Activated CD4-positive, CD25-positive, alpha-beta regulatory T cell treated with anti-CD3 and anti-CD28 coated beads, Interleukin-2, amount 50 U/mL, for 16 hours (primary cell): ENCODE results near the gene ZDHHC12.
"Not testable (repeated sequence)": the region's sequence is repeated elsewhere in the genome, so short reads cannot be mapped to it uniquely, and the experiment has no call there.

ENCODE experiments used
- DNase-seq: peaks from one replicate; pipeline ENCODE4 v3.0.0-alpha.2; 2020; ENCODE audit warnings: low read depth, low spot score

ZDHHC12 gene

DNA sequence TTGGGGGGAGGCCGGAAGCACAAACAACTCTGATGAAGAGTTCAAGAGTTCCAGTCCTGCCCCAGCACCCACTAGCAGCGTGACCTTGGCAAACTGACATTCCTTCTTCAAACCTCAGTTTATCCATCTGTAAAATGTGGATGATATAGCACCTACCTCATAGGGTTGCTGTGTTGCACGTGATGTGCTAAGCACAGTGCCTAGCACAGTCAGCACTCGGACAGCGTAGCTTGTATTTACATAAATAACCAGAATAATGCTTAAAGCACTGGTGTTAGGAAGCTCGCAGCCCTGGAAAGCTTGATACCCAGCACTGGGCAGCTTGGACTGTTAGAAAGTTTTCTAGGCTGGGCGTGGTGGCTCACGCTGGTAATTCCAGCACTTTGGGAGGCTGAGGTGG lies 16.5 kb downstream of the ZDHHC12 start:
- no peak for DNase-seq

DNA sequence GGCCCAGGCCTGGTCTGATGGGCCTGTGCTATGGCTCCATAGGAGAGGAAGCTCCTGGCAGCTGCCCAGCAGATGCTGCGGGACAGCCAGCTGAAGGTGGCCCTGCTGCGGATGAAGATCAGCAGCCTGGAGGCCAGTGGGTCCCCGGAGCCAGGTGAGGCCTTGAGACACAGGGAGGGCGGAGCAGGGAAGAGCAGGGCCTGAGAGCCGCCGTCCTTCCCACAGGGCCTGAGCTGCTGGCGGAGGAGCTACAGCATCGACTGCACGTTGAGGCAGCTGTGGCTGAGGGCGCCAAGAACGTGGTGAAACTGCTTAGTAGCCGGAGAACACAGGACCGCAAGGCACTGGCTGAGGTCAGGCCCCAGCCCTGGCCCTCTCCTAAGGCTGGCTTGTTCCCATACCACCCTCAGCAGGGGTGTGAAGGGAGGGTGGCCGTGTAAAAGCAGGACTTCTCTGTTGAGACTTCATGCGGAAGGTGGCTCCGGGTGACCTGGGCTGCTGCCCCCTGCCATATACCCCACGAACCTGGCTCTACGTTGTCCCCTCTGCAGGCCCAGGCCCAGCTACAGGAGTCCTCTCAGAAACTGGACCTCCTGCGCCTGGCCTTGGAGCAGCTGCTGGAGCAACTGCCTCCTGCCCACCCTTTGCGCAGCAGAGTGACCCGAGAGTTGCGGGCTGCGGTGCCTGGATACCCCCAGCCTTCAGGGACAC lies 17.1 kb downstream of the ZDHHC12 start:
- no peak for DNase-seq

DNA sequence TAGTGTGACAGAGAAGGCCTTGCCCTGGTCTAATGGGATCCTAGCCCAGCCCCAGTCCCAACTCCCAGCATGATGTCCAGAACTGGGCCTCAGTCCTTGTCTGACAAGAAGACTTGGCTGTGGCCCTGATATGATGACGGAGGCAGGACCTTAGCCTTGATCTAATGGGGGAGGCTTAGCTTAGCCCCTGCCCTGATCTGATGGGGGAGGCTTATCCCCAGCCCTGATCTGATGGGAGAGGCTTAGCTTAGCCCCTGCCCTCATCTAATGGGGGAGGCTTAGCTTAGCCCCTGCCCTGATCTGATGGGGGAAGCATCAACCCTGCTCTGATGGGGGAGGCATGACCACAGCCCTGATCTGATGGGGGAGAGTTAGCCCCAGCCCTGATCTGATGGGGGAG lies 17.9 kb downstream of the ZDHHC12 start:
- DNase-seq = no peak

DNA sequence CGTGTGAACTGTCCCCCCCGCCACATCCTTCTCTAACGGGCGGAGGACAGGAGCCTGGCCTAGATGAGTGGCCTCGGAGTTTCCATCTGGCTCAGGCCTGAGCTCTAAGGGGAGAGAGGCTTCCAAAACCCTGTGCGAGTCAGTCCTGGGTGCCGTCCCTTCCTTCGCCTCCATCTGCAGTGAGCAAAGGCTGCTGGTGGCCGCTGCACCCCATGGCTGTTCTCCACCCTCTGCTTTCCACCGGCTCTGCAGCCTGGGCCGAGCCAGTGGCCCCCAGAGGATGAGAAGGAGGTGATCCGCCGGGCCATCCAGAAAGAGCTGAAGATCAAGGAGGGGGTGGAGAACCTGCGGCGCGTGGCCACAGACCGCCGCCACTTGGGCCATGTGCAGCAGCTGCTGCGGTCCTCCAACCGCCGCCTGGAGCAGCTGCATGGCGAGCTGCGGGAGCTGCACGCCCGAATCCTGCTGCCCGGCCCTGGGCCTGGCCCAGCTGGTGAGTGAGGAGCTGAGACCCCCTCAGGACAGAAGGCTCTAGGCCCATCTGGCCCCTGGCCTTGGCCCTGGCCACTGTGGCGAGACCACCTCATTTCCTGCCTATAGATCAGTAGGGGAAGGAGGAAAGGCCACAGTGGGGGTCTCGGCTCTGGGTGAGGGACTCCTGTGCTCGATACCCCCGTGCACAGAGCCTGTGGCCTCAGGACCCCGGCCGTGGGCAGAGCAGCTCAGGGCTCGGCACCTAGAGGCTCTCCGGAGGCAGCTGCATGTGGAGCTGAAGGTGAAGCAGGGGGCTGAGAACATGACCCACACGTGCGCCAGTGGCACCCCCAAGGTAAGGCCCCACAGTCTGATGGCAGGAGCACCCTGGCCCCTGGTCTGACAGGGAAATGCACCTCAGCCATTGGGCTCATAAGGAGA lies 18.6 kb downstream of the ZDHHC12 start:
- no peak for DNase-seq

DNA sequence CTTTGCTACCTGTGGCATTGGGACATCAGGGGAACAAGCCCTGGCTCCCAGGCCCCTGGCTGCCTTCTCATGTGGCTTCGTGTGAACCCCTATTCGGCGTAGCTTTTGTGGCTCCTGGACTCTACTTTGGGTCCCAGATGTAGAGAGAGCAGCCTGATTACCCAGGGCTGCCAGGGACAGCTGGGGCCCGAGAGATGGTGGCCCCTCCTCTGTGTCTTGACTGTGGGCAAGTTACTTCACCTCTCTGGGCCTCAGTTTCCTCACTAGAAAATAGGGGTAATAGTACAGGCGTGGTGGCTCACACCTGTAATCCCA lies 19.6 kb downstream of the ZDHHC12 start:
- no peak for DNase-seq

DNA sequence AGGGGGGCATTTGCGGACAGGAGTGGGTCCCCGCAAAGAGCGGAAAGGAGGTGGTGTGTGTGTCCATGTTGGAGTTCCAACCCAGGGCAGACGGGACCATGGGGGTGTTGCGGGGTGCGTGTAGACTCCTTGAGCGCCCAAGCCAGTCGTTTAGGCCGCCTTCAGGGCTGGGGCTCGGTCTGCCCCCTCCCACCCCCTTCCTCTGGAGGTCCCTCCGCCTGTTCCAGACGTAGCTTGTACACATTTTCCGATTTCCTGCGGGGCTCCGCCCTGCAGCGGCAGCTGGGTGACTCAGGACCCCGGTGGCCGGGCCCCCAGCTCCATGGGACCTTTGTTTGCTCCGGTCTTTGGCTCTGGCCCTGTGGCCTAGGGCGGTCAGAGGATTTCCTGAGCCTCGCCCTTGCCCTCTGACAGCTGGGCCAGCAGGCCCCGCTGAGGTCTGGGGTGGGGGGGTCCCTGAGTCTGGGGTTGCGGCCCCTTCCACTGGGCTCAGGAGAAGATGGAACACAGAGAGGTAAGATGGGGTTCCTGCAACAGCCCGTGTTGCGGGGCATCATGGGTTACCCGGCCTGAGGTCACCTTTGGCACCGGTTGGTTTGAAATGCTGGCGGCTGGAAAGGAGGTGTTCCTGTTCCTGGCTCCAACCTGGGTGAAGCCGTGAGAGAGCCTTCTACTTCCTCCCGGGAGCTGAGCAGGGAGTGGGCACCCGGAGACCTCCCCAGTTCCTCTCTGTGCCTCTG lies 20.1 kb downstream of the ZDHHC12 start:
- no peak for DNase-seq

DNA sequence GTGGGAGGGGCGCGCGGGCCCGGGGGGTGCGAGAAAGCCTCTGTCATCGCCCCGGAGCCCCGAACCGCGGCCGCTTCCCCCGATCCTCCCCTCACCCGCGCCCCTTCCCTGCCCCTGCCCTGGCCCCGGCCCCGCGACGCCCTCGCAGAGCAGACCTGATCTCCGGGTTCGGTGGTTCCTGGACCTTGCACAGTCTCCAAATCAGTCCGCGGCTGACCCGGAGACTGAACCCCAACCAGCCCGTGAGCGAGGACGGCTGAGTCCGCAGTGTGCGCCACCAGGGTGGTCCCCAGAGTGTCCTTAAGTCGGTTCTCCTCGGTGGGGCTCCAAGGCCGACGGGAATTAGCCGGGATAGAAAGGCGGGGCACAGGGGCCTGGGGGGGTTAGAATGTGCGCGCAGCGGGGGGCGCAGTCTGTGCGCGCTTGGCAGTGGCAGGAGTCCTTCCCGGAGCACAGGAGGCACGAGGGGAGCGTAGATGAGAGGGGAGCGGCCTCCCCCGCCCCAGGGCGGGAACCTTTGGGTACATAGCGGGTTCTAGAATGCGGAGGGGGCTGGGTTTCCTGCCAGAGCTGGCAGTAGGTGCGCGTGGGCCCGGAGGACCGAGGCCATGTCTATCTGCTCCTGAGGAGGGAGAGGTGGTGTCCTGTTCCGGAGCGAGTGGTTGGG lies 20.8 kb downstream of the ZDHHC12 start:
- no peak for DNase-seq

DNA sequence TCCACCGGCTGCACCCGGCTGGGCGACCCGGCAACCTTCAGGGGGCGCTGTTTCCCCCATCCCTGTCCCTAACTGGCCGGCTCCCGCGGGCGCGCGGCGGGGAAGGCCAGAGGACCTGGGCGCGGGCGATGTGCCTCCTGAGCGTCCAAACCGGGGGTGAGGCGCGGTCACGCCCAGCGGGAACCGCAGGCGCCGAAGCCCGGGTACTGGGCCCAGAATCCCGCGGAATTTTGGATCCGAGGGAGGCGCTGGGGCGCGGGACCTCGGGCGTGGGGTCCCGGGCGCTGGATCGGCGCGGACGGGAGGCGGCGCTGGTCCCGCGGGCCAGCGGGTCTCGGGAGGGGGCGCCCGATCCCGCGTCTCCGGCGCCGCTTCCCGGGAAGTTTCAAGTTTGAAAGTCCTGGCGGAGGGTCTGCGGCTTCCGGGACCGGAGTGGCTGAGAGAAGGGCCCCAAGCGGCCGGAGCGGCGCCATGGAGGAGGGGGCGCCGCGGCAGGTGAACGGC lies 21.4 kb downstream of the ZDHHC12 start, which contains the start of gene PKN3:
Gene PKN3, plus strand, starts transcription at position 59 of the 504 bp plus-strand sequence. Its CDS starts 413 bp downstream, at position 472.
- peak; percentile 63 for DNase-seq

DNA sequence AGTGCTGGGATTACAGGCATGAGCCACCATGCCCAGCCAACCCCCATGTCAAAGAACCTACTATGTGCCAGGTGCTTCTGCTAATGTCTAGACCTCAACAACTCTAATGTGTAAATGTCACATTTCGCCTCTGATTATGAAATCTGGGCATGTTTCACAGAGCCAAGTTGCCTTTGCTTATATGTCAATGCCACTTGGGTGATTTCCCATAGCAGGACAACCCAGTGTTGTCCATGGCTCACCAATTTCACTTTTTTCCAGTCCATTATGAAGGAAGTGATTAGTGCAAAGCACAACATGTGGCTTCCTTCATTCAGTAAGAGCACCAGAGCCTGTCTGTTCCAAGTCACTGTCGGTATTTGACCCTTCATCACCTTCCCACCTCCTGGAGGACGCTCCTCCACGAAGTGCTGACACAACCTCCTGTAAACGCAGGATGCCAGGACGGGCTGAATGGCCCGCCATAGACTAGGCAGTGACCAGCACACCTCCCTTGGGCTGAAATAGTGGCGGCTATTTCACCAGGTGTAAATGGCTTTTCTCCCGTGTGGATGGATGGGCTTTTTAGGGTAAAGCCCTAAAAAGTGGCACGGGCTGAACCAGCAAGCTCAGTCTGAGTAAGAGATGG lies 22.6 kb downstream of the ZDHHC12 start:
- no peak for DNase-seq

DNA sequence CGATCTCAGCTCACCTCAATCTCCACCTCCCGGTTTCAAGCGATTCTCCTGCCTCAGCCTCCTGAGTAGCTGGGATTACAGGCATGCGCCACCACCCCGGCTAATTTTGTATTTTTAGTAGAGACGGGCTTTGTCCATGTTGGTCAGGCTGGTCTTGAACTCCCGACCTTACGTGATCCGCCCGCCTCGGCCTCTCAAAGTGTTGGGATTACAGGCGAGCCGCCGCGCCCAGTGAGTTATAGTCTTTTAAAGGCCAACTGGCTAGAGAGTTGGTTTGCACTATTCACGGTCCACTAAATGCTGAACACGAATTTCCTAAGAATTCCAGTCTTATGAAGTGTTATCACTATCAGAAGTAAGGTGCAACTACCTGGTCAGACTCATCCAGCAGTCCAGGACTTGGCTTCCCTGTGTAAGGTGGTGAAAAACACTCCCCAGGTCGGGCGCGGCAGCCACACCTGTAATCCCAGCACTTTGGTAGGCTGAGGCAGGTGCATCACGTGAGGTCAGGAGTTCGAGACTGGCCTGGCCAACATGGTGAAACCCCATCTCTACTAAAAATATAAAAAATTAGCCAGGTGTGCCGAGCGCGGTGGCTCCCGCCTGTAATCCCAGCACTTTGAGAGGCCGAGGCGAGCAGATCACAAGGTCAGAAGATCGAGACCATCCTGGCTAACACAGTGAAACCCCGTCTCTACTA lies 24.7 kb downstream of the ZDHHC12 start:
- DNase-seq = not testable (repeated sequence)

DNA sequence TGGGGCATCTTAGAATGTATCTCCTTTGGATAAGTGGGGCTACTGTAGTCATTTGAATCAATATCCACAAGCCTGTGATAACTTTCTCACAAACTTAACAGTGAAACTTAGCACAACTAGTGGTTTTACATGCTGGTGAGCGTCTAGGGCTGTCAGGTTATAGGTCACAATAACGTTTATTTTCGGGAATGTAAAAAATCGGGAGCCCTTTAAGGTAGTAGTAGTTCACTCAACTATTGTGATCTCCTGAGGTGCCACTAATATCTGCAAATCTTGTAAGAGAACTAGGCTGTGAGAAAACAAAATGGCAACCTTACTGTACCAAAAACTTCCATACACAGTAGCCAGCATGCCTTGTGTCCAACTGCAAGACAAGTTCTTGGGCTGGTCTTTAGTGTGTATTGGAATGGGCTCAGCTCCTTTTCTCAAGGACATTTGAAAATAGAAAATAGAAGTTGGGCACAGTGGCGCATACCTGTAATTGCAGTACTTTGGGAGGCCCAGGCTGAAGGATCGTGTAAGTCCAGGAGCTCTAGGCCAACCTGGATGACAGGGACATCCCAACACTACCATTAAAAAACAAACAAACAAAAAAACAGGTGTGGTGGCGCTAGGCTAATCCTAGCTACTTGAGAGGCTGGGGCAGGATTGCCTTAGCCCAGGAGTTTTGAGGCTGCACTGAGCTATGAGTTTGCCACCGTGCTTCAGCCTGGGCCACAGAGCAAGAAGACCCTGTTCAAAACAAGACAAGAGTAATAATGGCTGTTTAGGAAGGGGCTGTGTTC lies 26.8 kb downstream of the ZDHHC12 start:
- DNase-seq = no peak

DNA sequence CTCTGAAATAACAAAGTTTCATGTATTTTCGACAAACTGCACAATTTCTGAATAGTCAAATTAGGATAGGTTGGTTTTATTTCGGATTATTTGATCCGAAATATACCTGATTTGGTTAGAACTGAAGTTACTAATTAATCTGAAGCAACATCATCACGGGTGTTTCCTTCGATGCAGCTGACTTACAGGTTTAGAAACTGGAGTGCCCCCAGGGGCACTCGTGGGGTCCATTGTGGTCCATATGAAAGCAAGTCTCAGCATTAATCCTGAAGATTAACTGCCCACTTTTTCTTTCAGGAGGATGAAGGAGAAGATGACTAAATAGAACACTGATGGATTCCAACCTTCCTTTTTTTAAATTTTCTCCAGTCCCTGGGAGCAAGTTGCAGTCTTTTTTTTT lies 29.6 kb downstream of the ZDHHC12 start:
- DNase-seq = no peak

DNA sequence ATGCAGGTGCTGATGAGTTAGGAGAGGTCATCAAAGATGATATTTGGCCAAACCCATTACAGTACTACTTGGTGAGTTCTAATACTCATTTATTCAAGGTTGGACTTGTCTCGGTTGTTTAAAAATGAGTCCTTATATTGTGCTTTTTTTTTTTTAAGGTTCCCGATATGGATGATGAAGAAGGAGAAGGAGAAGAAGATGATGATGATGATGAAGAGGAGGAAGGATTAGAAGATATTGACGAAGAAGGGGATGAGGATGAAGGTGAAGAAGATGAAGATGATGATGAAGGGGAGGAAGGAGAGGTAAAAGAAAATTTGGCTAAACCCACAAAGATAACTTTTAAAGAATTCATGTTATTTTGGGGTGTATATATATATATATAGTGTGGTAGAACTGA lies 30.2 kb downstream of the ZDHHC12 start:
- DNase-seq = not testable (repeated sequence)

DNA sequence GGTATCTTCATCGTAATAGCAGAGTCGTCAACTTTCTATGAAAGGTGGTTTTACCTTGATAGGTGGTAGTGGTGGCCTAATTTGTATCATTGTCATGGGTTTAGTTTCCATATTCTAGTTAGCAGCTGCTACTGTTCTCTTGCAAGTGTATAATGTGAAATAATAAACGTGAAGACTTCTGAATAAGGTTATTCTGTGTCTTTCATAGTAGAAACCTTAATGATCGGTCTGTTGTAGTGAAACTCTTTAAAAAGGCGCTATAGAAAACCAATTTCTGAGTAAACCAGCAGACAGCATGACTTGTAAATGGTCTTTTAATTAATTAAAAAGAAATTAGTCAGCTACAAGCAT lies 33.3 kb downstream of the ZDHHC12 start:
- DNase-seq = no peak

DNA sequence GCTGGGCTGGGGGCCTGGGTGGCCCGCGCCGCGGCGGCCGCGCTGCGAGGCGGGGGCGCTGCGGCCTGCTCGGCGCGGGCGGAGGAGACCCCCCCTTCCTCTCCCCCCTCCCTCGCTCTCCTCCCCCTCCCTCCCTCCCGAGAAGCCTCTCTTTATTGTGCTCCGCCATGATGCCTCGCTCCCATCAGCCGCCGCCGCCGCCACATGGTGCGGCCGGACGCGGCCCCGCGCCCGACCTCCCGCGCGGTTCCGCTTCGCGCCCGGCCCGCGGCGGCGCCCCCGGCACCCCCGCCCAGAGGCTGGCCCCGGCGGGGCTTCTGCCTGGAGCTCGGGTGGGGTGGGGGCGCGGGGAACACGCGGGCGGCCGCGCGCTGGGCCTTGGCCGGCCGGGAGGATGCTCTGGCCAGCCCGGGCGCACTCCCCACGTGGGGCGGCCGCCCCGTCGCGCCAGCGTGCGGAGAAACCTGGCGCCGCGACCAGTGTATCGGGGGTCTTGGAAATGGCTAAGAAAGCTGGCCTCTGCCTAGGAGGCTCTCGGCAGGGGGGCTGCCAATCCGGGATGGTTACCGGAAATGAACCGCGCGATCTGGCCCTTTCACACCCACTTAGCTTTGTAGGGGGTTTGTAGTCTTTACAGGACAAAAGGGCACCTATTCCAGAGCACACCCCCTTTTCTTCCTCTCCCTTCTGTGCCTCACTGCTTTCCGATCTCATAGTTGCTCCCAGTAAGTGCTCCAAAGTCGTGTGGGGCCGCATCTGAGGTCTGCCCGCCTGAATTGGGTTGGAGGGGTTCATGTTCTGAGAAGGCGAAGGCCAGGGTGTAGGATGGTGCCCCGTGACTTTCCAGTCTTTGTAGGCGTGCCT lies 33.9 kb downstream of the ZDHHC12 start:
- DNase-seq = peak; percentile 30

DNA sequence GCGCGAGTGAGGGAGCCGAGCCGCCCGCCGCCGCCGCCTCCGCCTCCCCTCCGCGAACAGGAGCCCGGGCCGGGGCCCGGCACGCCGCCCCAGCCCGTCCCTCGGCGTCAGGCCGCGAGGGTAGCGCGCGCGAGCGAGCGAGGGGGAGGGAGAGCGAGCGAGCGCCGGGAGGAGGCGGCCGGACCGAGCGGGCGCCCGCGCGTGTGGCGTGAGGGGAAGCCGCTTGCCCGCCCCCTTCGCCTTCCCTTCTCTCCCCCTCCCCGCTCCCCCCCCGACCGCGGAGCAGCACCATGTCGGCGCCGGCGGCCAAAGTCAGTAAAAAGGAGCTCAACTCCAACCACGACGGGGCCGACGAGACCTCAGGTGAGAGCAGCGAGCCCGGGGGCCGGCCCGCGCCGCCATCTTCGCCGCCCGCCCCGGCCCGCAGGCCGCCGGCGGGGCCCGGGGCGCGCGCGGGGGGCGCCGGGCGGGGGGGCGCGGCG lies 34.6 kb downstream of the ZDHHC12 start:
- no peak for DNase-seq

DNA sequence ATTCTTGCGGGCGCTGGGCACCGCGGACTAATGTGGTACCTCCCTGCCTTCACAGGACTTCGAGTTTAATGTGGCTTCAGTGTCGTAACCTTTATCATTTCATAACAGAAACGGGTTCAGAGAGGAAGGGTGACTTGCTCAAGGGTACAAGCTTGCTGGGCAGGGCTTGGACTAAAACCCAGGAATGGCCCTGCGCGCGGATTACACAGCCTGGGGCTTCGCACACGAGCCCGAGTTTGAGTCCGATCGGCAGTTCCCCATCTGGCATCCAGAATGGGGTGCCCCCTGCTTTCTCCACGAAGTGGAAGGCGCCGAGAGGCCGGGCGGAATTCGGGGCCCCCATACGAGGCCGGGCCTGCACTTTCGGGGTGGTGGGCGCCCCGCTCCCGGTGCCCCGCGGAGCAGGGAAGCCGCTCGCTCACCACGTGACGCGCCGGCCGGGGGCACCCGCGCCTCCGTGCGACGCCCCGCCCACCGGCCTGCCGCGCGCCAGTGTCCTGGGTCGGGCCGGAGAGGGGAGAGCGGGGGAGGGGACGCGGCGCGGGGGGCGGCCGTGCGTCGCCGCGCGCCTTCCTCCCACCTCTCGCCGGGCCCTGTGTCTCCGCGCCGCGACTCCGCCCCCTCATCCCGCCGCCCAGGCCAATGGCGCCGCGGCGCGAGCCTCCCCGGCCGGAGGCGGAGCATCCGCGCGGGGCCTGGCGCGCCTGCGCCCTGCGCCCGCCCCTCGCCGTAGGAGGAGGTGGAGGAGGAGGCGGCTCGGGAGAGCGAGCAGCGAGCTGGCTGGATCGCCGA lies 35.2 kb downstream of the ZDHHC12 start, which contains the start of gene SET:
Gene SET, plus strand, starts transcription at position 722 of the 792 bp plus-strand sequence. CDS start 361 bp downstream, outside the sequence.
- peak; percentile 81 for DNase-seq

DNA sequence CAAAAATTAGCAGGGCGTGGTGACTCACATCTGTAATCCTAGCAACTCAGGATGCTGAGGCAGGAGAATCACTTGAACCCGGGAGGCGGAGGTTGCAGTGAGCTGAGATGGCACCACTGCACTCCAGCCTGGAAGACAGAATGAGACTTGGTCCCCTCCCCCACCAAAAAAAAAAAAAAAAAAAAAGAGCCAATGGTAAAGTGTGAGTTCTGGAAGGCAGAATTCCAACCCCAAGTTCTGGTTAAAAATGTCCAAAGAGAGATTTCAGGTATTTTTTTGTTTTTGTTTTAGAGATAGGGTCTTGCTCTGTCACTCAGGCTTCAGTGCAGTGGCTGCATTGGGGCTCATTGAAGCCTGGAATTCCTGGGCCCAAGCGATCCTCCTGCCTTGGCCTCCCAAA lies 36.5 kb downstream of the ZDHHC12 start:
- DNase-seq = no peak
